SK-N-MC (cell line): ENCODE results near the gene MAP3K21.

Experiments
- DNase-seq: peaks from one replicate; pipeline ENCODE4 v3.0.0-alpha.2; 2011; ENCODE audit warnings: low read depth, low spot score
- H3K27ac ChIP-seq: fragments of 200-600 bp; sonication (generic); 2 replicates; pipeline ENCODE4 v1.5.1; 2016; ENCODE audit warnings: mixed run types
- H3K36me3 ChIP-seq: fragments of 200-600 bp; sonication (generic); 2 replicates; pipeline ENCODE4 v1.6.1; 2017; ENCODE audit warnings: antibody characterized with exemption, low read length, mixed read lengths; ENCODE audit not compliant: insufficient read depth
- H3K4me3 ChIP-seq: fragments of 200-600 bp; sonication (generic); 2 replicates; pipeline ENCODE4 v1.5.1; 2016
- H3K9ac ChIP-seq: fragments of 200-600 bp; sonication (generic); 2 replicates; pipeline ENCODE4 v1.8.0; 2017; ENCODE audit warnings: mixed run types, mixed read lengths; ENCODE audit not compliant: insufficient read length
- H3K9me3 ChIP-seq: fragments of 200-600 bp; sonication (generic); 2 replicates; pipeline ENCODE4 v1.6.1; 2017; ENCODE audit warnings: low read depth, mild to moderate bottlenecking, antibody characterized with exemption, low read length, moderate library complexity, mixed read lengths
- EZH2 ChIP-seq: fragments of 200-600 bp; sonication (generic); IDR thresholded peaks from one replicate; pipeline ENCODE4 v1.6.1; 2017; ENCODE audit warnings: antibody characterized with exemption
- FOXP2 ChIP-seq: optimal IDR thresholded peaks from 2 replicates; pipeline ENCODE3; 2011; ENCODE audit warnings: mild to moderate bottlenecking, moderate library complexity; ENCODE audit not compliant: insufficient read depth; ENCODE audit errors: extremely low read length, control extremely low read depth
- POLR2AphosphoS5 ChIP-seq: IDR thresholded peaks from 2 replicates; pipeline ENCODE4 v1.6.1; 2012; ENCODE audit warnings: mild to moderate bottlenecking, low read depth, low read length, borderline replicate concordance

Gene MAP3K21

DNA sequence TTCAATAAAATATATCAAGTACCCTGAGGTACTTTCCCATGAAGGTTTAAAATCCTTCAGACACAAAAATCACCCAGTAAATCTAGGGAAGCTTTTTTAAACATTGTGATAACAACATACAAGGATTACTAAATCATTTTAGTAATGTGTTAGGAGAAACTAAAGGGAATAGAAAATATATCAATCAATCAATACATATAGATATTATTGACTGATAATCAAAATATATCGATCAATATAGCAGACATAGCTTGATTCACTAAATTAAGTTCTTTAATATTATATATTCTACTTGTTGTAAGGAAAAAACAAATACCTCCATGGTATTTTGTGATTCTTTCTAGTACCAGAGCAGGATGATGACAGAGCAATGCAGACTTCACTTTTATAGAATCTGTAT, 35.2 kb downstream of the MAP3K21 start:
- no peak overlapping the region for H3K9ac ChIP-seq
- no peak for TF ChIP-seq FOXP2
- no peak for TF ChIP-seq POLR2AphosphoS5
- TF ChIP-seq EZH2 = no peak
- H3K9me3 ChIP-seq = no peaks in the 10 kb centered on the region
- no peak overlapping the region for H3K27ac ChIP-seq
- no peak for DNase-seq
- no peaks in the 10 kb centered on the region for H3K36me3 ChIP-seq
- no peak overlapping the region for H3K4me3 ChIP-seq

DNA sequence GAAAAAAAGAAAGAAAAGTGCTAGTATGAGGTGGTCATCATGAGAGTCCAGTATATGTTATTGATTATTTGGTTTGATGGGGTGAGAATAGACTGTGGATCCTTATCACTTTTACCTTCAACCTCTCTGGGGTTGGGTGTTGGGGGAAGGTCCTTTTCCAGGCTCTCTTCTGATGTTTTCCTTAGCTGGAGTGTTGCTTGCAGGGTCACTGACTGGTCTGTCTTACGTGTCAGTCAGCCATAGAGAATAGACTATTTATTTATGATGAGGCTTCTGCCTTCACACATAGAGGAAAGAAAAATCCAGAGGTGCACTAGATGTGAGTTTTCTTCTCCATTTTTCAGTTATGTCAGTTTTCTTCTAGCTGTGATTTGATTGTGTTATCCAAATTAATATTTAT, 36.5 kb downstream of the MAP3K21 start:
- no peak overlapping the region for H3K9ac ChIP-seq
- H3K27ac ChIP-seq = no peak overlapping the region
- H3K9me3 ChIP-seq = no peaks in the 10 kb centered on the region
- TF ChIP-seq FOXP2 = no peak
- no peak for TF ChIP-seq POLR2AphosphoS5
- TF ChIP-seq EZH2 = no peak
- H3K36me3 ChIP-seq = no peaks in the 10 kb centered on the region
- DNase-seq = no peak
- no peak overlapping the region for H3K4me3 ChIP-seq

DNA sequence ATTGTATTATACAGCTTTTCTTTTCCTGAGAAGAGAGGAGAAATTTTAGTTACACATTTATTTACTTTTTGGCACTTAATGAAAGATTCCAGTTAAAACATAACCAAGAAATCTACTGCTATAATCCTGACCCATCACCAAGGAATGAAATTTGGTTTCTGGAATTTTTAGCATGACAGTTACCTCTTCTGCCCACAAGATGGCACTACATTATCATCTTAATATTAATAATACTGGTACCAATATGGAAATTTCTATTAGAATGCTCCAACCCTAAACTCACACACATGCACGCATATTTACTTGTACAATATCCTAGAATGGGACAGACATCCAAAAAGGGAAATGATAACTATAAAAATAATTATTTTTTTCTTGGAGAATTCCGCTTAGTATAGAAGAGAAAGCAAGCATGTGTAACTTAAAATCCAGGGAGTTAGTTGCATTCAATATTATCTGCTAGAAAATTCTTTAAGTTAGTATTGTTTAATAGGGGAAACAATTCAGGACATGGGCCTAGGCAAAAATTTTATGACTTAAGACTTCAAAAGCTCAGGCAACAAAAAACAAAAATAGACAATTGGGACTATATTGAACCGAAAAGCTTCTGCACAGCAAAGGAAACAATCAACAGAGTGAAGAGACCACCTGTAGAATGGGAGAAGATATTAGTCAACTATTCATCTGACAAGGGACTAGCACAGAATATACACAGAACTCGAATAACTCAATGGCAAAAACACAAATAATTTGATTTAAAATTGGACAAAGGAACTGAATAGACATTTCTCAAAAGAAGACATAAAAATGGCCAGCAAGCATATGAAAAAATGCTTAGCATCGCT, 37.4 kb downstream of the MAP3K21 start:
- Histone ChIP-seq H3K36me3 (no peaks in the 10 kb centered on the region), H3K9ac (no peak overlapping the region), H3K27ac (no peak overlapping the region), H3K9me3 (no peaks in the 10 kb centered on the region), H3K4me3 (no peak overlapping the region)
- peak; percentile 6 for DNase-seq
- TF ChIP-seq FOXP2 (no peak), POLR2AphosphoS5 (no peak), EZH2 (no peak)

DNA sequence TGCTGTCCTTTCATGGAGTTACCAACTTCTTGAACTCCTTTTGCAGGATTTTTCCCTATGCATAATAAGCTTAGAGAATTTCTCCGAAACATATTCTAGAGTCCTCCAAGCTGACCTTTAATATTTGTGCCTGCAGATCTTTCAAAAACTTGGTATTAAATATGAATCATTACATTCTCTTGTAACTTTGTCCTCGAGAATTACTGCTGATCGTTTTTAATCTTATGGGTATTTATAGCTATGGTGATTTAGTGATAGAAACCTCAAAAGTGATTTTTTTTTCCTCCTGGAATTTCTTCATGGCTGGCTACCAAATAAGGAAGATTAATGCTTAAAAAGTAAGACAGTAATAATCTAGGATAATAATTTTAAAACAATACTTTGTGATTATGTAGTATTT, 39.1 kb downstream of the MAP3K21 start:
- no peak for DNase-seq
- TF ChIP-seq POLR2AphosphoS5 = no peak
- no peak for TF ChIP-seq FOXP2
- no peak for TF ChIP-seq EZH2
- Histone ChIP-seq H3K4me3 (no peak overlapping the region), H3K9me3 (no peaks in the 10 kb centered on the region), H3K36me3 (no peaks in the 10 kb centered on the region), H3K9ac (no peak overlapping the region), H3K27ac (no peak overlapping the region)

DNA sequence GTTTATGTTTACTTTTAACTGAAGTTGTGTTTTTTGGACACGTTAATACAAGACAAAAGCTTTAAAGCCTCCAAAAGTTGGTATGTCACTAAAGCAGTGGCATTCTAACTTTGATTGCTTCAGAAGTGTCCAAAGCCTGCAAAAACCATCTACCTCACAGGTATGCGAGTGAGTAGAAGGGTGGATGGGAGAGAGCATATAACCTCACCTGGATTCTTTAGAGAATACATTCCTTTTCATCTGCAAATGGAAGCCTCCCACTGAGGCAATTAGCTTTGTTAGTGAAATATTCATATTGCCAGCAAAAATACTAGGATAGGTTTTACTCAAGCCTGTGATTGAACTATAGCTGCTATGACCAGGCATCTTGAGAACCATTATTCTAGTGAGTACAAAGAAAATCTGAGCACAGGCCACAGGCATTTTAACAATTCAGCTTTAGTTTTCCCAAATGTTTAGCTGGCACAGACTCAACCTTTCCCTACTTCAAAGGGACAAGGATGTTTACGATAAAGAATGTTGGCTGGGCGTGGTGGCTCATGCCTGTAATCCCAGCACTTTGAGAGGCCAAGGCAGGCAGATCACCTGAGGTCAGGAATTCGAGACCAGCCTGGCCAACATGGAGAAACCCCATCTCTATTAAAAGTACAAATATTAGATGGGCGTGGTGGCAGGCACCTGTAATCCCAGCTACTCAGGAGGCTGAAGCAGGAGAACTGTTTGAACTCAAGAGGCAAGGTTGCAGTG, 39.7 kb downstream of the MAP3K21 start:
- no peak overlapping the region for H3K27ac ChIP-seq

DNA sequence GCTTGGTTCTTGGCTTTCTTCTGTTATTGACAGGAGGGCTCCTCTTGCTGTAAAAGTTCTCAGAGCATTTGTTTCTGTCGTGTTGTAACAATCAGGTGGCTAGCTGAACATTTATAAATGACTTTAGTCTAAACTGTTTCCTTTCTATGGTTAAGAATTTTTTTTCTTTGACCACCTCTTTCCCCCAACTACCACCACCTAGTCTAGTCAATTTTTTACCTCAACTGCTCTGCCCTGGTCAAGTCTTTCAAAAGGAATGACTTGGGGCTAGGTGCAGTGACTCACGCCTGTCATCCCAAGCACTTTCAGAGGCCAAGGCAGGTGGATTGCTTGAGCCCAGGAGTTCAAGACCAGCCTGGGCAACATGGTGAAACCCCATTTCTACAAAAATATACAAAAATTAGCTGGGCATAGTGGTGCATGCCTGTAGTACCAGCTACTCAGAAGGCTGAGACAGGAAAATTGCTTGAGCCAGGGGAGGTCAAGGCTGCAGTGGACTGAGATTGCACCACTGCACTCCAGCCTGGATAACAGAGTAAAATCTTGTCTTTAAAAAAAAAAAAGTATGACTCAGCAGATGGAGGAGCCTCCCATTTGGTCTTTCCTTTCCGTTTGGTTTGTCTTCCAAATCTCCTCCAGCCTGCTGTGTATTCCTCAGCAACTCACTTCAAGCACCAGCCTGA, 40.7 kb downstream of the MAP3K21 start:
- TF ChIP-seq FOXP2 (no peak), POLR2AphosphoS5 (no peak), EZH2 (no peak)
- DNase-seq = no peak
- Histone ChIP-seq H3K4me3 (no peak overlapping the region), H3K27ac (no peak overlapping the region), H3K9me3 (no peaks in the 10 kb centered on the region), H3K9ac (no peak overlapping the region), H3K36me3 (no peaks in the 10 kb centered on the region)

More for the DNA sequence above, 39.7 kb downstream of the MAP3K21 start:
- Histone ChIP-seq H3K4me3 (no peak overlapping the region), H3K9ac (no peak overlapping the region), H3K9me3 (no peaks in the 10 kb centered on the region), H3K36me3 (no peaks in the 10 kb centered on the region)
- DNase-seq = no peak
- TF ChIP-seq FOXP2 = no peak
- no peak for TF ChIP-seq EZH2
- TF ChIP-seq POLR2AphosphoS5 = no peak

DNA sequence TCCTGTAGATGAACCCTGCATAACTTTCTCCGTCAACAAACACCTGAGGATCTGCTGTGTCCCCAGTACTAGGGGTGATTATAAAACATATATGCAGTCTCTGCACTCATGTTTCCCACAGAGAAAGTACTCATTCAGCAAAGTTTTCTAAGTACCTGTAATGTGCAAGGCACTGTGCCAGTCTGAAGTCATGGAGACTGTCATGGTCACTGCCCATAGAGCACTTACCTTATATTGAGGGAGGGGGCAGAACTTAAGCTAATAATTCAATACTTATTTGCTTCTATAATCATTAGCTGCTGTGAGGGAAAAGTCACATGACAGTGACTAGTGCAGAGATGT, 41.2 kb downstream of the MAP3K21 start:
- H3K36me3 ChIP-seq = no peaks in the 10 kb centered on the region
- DNase-seq = no peak
- TF ChIP-seq EZH2 (no peak), FOXP2 (no peak), POLR2AphosphoS5 (no peak)
- H3K27ac ChIP-seq = no peak overlapping the region
- H3K4me3 ChIP-seq = no peak overlapping the region
- no peaks in the 10 kb centered on the region for H3K9me3 ChIP-seq
- no peak overlapping the region for H3K9ac ChIP-seq

DNA sequence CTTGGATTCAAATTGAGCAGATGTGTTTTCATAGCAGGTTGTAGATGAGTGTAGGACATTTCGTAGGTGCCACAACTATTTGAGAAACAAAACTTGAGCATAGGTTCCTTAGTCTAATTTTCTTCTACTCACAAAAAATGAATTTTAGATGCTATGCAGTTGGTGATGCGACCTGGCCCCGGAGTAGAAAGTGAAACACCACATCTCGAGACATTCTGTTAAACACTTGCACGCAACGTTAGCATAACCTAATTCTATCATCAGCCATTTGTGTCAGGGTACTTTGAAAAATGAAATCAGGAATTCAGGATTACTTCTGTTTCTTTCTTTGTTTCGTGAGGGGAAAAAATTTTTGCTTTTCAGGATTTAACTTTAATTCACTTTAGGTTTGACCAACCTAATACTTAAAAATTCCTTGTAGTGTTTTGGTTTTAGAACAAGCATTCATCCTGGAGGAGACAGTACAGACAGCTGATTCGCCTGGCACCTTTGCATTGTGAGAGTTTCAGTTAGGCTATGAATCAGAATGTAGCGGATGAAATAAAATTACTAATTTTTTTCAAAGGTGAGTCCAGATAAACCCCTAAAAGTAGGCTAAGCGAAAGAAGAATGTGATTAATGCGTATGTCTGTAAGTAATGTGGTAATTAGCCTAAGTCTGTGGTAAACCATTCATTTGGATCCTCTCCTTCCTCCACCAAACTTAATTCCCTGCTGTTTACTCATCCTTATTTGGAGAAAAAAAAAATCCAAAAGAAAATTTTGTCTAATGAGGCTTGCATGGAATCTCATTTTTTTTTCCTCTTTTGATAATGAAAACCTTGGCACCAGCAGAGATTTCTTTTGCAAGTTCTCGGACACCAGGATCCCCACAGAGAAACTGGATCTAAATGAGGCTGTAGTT, 44.9 kb downstream of the MAP3K21 start:
- H3K4me3 ChIP-seq = no peak overlapping the region
- H3K9ac ChIP-seq = no peak overlapping the region
- no peak overlapping the region for H3K27ac ChIP-seq
- no peak for DNase-seq
- no peaks in the 10 kb centered on the region for H3K36me3 ChIP-seq
- no peaks in the 10 kb centered on the region for H3K9me3 ChIP-seq
- TF ChIP-seq POLR2AphosphoS5 (no peak), EZH2 (no peak), FOXP2 (no peak)

DNA sequence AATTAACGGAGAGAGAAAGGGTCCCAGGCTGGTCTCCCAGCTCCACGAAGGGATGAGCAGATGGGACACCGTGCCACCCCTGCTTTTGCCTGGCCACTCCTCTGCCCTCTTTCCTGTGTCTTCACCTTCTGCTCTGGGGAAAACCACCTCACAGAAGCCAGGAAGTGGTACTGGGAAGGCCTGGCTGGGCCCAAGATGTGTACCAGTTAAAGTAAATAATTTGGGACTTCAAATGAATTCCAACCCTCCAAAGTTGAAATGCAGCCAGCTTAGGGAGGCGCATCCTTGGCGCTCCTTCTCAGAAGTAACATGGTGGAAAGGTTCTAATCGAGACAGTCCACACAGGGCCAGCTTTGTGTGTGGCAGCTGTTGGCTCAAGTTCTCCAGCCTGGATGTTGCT, 45.7 kb downstream of the MAP3K21 start:
- H3K27ac ChIP-seq = no peak overlapping the region

More for the DNA sequence above, 45.7 kb downstream of the MAP3K21 start:
- DNase-seq = no peak
- no peaks in the 10 kb centered on the region for H3K9me3 ChIP-seq
- no peak overlapping the region for H3K9ac ChIP-seq
- TF ChIP-seq POLR2AphosphoS5 (no peak), EZH2 (no peak), FOXP2 (no peak)
- H3K4me3 ChIP-seq = no peak overlapping the region
- no peaks in the 10 kb centered on the region for H3K36me3 ChIP-seq
